A204.1 (cell line): ENCODE measurements around the gene RNF223.

Source experiments
- FAIRE-seq: peaks from 2 replicates; lab custom pipeline; 2012; peaks lifted over from hg19 to GRCh38; lab: Jason Lieb, UNC

The RNF223 gene

DNA sequence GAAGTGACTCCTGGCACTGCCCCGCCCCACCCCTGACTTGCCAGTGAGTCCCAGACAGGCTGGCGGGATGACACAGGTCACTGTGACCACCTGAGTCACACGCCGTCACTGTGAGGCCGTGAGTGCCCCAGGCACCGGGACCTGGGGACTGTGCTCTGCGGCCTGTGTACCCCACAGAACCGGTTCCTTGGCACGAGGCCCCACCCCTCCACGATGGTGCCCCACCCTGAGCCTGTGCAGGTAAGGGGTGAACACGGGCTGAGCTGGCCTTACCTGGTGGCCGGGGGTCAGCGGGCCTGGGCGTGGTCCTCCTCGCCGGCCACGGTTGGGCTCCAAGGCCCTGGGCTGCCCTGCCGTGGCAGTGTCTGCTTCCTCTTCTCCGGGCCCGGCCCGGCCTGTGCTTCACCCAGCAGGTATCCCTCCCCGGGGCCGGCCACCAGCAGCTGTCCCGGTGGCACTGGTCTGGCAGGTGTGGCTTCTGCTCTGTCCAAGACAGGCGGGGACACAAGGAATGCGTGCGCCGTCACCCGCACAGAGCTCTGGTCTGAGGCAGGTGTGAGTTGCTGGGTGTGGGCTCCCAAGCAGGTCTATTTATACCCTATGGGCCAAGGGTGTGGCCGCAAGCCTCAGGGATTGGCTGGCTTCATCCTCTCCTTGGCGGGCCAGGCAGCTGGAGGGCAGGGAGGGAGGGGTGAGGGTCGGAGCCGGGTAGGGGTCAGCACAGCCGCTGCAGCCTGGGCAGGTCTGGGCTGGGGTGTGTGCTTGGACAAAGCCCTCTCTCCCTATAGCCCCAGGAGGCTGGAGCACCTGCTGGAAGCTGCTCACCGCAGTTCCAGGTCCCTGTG lies at the start of gene RNF223:
Gene RNF223 (minus strand): TSS at position 564 of the 845 bp plus-strand sequence. CDS start 1,740 bp downstream, outside the sequence.
- FAIRE-seq = no peak

- no peak for FAIRE-seq
Observed at GRCh38 chr1:1122981-1123480, 48.9 kb upstream of the RNF223 start.

GRCh38 chr1:1122078-1122811 lies 48.1 kb upstream of the RNF223 start:
- no peak for FAIRE-seq

GRCh38 chr1:1121611-1122077 lies 47.5 kb upstream of the RNF223 start:
- no peak for FAIRE-seq

DNA sequence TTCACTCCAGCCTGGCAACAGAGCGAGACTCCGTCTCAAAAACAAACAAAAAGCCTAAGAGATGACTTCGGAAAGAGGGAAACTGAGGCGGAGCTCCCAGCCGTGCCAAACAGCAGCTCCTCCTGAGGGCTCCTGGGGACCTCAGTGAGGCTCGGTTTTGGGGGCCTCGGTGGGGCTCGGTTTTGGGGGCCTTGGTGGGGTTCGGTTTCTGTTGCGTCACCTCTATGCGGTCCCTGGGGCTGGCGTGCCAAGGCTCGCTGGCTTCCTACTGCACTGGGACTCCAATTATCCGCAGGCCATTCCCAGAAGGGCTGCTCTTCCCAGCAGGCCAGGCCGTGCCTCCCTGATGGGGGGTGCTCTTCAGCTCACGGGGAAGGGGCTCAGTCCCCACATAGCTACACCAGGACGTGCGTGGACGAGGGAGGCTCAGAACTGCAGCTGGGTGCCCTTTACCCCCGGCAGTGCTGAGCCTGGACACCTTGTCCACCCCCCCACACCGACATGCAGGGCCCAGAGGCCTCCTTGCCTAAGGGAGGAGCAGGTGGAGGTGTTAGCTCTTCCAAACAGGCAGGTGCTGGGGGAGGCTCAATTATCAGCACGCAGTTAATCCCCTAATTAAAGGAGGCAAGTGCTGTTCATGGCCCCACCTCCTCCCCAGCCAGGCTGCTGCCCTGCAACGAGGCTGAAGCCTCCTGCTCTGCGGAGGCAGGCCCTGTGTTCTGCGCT lies 46.9 kb upstream of the RNF223 start:
- no peak for FAIRE-seq

GRCh38 chr1:1120096-1120495 lies 46.0 kb upstream of the RNF223 start:
- FAIRE-seq = no peak

DNA sequence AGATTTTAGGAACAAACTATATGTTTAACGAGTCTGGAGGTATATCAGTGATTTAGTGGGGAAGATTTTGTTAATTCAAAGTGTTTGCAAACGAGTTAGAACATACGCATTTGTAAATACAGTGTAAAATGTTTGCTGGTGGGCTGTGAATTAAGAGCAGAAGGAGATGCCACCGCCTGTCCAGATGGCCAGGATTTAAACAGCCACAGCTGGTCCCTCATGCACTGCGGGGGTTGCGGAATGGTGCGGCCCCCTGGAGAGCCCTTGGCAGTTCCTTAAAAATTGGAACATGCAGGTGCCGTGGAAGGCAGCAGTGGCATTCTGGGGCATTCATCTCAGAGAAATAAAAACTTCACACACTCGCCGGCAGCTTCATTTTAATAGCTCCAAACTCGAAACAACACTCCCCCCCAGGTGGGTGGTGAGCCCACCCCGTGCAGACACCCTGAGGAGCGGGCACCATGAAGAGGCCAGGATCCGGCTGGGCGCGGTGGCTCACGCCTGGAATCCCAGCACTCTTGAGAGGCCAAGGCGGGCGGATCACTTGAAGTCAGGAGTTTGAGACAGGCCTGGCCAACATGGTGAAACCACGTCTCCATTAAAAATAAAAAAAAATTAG lies 45.3 kb upstream of the RNF223 start:
- FAIRE-seq = no peak

DNA sequence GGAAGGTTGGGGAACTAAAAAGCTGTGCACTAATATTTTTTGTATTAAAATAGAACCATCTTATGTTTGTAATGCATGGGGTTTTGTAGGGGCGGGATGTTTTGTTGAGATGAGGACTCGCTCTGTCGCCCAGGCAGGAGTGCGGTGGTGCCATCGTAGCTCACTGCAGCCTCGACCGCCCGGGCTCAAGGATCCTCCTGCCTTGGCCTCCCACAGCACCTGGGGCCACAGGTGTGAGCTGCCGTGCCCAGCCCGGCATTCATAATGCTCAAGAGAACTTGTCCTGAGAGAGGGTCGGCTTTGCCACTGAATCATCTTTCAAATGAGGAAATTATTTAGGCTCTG lies 44.7 kb upstream of the RNF223 start:
- no peak for FAIRE-seq

DNA sequence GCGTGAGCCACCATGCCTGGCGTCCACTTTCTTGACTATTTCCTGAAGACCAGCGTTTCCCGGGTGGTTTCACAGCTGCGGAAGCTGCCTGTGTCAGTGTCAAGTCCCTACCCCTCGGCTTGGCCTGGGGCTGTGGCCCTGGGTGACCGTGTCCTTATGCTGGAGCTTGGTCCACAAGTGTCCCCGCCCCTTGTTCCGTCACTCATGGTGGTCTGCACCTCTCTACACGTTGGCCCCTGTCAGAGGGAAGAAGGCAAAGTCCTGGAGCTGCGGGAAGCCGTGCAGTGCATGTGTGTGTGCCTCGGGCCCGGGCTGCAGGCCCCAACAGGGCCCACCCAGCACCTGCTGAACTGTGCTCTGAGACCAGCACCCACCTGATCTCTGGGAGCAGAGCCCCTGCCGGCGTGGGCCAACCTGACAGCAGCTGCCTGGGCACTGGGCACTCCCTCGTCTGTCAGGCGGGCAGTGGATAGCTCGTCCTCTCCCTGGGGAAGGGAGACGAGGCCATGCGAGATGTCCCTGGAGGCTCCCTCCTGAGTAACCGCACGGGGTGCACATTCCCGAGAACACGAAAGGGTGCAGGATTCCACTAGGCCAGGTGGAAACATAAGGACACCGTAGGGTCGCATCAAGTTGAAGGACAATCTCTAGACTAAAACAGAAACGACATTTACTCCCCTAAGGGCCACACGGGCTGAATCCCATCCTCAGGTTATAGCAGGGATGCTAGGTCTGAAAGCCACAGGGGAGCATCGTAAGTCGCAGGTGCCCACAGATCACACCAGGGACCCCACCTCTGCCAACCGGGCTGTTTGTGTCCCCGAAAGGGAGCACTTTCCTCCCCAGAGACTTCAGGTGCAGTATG lies 44.1 kb upstream of the RNF223 start:
- no peak for FAIRE-seq

DNA sequence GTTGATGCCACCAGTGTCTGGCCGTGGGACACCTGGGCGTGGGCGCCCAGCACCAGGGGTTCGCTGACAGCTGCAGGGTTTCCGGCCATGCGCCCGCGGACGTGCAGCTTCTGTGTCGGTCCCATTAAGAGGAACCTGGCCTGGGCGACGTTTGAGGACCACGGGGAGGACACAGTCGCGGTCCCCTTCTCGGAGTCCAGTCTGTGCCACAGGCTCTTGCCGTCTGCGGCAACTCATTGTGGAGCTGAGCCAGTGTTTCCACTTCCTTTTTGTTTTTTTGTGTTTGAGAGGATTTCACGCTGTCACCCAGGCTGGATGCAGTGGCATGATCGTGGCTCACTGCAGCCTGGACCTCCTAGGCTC lies 43.3 kb upstream of the RNF223 start:
- no peak for FAIRE-seq

- FAIRE-seq = no peak
Observed at GRCh38 chr1:1116701-1117468, 42.8 kb upstream of the RNF223 start.

- FAIRE-seq = peak; percentile 82
Observed at GRCh38 chr1:1115786-1116700, 41.9 kb upstream of the RNF223 start, which contains the start of gene C1orf159. TSS of gene C1orf159 (minus strand) at chr1:1116089. CDS start at chr1:1091543, 24,546 bp downstream.

- no peak for FAIRE-seq
Observed at GRCh38 chr1:1115136-1115785, 41.2 kb upstream of the RNF223 start.

- no peak for FAIRE-seq
Observed at GRCh38 chr1:1114431-1114830, 40.3 kb upstream of the RNF223 start.

GRCh38 chr1:1112237-1112985 lies 38.3 kb upstream of the RNF223 start:
- FAIRE-seq = no peak

DNA sequence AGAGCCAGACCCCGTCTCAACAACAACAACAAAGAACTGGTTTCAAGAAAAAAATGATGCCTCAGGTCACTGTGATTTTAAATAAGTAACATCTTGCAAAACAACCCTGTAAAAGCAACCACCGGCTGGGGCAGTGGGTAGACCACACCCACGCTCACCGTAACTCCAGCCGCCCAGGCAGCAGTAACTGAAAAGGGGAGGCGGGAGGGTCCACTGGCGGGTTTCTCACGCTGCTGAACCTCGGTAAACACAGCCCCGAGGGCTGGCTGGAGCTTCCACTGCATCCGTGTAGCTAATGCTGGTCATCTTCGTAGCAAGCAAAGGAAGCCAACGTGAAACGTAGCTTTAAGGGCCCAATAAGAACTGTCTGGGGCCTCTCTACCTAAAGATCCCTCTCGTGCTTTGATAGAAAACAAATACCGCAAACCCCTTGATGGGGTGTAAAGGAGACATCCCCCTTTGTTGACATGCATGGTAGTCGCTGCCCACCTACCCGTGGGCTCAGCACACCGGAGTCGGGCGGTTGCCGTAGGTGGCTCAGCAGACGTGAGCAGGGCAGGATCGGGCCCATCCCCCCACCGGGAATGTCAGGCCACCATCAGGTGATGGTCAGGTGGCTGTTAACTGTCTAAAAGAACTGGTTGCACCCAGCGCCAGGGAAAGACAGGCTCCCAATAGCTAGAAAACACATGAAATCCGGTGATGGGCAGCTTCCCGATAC lies 37.6 kb upstream of the RNF223 start:
- no peak for FAIRE-seq

GRCh38 chr1:1110561-1110971 lies 36.5 kb upstream of the RNF223 start:
- FAIRE-seq = no peak
